Measurements from ENCODE around the gene TRAPPC2L.

DNA sequence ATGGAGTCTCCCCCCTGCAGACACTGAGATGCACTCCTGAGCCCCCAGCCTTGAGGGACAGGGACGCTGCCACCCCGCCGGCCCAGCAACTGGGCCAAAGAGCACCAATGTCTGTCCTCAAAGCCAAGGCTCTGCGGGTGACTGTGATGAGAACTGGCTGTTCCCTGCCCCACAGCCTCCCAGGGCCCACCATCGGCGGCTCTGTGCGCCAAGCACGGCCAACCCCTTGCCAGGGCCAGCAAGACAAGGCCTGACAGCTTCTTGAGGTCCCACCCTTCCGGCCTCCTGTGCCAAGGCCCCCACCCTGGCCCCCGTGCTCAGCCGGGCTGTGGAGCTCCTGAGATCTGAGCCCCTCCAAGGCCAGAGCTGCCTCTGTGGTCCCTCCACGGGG, 43.7 kb downstream of the TRAPPC2L start:
- TF ChIP-seq, protein P1, sequence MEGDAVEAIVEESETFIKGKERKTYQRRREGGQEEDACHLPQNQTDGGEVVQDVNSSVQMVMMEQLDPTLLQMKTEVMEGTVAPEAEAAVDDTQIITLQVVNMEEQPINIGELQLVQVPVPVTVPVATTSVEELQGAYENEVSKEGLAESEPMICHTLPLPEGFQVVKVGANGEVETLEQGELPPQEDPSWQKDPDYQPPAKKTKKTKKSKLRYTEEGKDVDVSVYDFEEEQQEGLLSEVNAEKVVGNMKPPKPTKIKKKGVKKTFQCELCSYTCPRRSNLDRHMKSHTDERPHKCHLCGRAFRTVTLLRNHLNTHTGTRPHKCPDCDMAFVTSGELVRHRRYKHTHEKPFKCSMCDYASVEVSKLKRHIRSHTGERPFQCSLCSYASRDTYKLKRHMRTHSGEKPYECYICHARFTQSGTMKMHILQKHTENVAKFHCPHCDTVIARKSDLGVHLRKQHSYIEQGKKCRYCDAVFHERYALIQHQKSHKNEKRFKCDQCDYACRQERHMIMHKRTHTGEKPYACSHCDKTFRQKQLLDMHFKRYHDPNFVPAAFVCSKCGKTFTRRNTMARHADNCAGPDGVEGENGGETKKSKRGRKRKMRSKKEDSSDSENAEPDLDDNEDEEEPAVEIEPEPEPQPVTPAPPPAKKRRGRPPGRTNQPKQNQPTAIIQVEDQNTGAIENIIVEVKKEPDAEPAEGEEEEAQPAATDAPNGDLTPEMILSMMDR (IDR thresholded peaks at IDR 0.05; ENCODE audit: insufficient read depth, low read depth, low read length): no peak
- no peak for TF ChIP-seq EZH2 (IDR thresholded peaks at IDR 0.05; ENCODE audit: insufficient read depth, low read length)
